Osteoblast (primary cell): Measurements from ENCODE around the gene SSR2. TPM values are rescaled to one million over a fixed set of nuclear protein-coding genes. Genes with fewer than 3 reads are reported as not detected.

Source experiments
- DNase-seq: peaks from one replicate; pipeline ENCODE4 v3.0.0; 2011; ENCODE audit warnings: low spot score, mixed read lengths; ENCODE audit not compliant: insufficient read length; ENCODE audit errors: missing footprints
- H2AFZ ChIP-seq: 2 replicates; pipeline ENCODE4 v1.6.0; 2011; ENCODE audit warnings: mild to moderate bottlenecking, low read length
- H3K27ac ChIP-seq: 2 replicates; pipeline ENCODE4 v1.5.1; 2011; ENCODE audit warnings: mild to moderate bottlenecking, low read depth, low read length, moderate library complexity
- H3K27me3 ChIP-seq: 2 replicates; pipeline ENCODE4 v1.6.0; 2012; ENCODE audit warnings: mild to moderate bottlenecking, control low read depth, inconsistent platforms, low read length, moderate library complexity; ENCODE audit not compliant: insufficient read depth
- H3K36me3 ChIP-seq: 2 replicates; pipeline ENCODE4 v1.5.1; 2011; ENCODE audit warnings: mild to moderate bottlenecking, low read length, control low read depth, moderate library complexity; ENCODE audit not compliant: insufficient read depth
- H3K4me1 ChIP-seq: 2 replicates; pipeline ENCODE4 v1.5.1; 2011; ENCODE audit warnings: mild to moderate bottlenecking, low read length, control low read depth, moderate library complexity; ENCODE audit not compliant: insufficient read depth
- H3K4me2 ChIP-seq: 2 replicates; pipeline ENCODE4 v1.6.0; 2011; ENCODE audit warnings: mild to moderate bottlenecking, low read length; ENCODE audit not compliant: insufficient read depth
- H3K4me3 ChIP-seq: fragments of 200-600 bp; sonication (generic); 3 replicates; pipeline ENCODE4 v1.5.1; 2012; ENCODE audit warnings: mild to moderate bottlenecking, low read length, inconsistent platforms; ENCODE audit not compliant: insufficient read depth
- H3K79me2 ChIP-seq: 2 replicates; pipeline ENCODE4 v1.6.0; 2012; ENCODE audit warnings: mild to moderate bottlenecking, low read length, control low read depth, inconsistent platforms; ENCODE audit not compliant: insufficient read depth
- H3K9me3 ChIP-seq: 2 replicates; pipeline ENCODE4 v1.5.1; 2011; ENCODE audit warnings: low read depth, low read length, control low read depth
- H4K20me1 ChIP-seq: 2 replicates; pipeline ENCODE4 v1.6.0; 2012; ENCODE audit warnings: mild to moderate bottlenecking, low read length, control low read depth; ENCODE audit not compliant: insufficient read depth
- total RNA-seq: library from RNA; depleted of rRNA; stranded (reverse); fragments of >200 nt; gene quantifications from 2 replicates; pipeline ENCODE4 v1.2.3, GENCODE V29; 2012
- TF ChIP-seq, protein P1 (sequence below): IDR thresholded peaks from 2 replicates; pipeline ENCODE4 v1.5.1; 2011; ENCODE audit warnings: mild to moderate bottlenecking, low read depth, low read length, moderate library complexity; ENCODE audit errors: extremely low read depth

The SSR2 gene
- total RNA-seq, 1 donor: 415 TPM

DNA sequence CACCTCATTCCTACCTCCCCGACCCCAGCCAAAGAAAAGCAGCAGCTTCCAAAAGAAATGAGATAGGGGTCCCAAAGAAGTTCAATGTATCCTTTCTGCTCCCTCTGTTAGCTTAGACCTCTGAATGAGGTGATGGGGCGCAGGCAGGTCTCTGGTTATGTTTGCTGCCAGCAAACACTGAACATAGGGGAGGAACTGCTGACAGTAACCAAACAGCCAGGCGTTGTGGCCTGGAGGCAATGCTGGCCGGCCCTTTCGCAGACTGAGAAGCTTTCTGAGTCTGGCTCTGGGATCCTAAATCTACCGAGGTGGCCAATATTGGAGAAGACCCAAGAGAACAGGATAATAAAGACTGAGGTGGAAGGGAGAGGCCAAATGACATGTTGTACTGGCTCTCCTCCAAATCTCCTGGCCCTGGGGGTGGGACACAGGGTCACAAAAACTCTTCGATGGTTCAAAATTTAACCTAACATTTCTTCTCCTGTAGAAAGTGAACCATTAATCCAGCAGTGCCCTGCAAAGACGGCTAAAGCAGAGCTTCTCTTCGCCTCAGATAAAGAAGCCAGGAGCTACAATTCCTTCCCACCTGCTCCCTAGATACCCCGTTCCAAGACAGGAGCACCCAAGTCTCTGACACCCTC is 19.6 kb downstream of the SSR2 start:
- no peaks in the 10 kb centered on the region for H3K36me3 ChIP-seq
- TF ChIP-seq, protein P1, sequence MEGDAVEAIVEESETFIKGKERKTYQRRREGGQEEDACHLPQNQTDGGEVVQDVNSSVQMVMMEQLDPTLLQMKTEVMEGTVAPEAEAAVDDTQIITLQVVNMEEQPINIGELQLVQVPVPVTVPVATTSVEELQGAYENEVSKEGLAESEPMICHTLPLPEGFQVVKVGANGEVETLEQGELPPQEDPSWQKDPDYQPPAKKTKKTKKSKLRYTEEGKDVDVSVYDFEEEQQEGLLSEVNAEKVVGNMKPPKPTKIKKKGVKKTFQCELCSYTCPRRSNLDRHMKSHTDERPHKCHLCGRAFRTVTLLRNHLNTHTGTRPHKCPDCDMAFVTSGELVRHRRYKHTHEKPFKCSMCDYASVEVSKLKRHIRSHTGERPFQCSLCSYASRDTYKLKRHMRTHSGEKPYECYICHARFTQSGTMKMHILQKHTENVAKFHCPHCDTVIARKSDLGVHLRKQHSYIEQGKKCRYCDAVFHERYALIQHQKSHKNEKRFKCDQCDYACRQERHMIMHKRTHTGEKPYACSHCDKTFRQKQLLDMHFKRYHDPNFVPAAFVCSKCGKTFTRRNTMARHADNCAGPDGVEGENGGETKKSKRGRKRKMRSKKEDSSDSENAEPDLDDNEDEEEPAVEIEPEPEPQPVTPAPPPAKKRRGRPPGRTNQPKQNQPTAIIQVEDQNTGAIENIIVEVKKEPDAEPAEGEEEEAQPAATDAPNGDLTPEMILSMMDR: no peak
- H3K4me2 ChIP-seq: peak overlapping the region; percentile 49
- H3K9me3 ChIP-seq: no peaks in the 10 kb centered on the region
- H4K20me1 ChIP-seq: no peaks in the 10 kb centered on the region
- no peak for DNase-seq
- no peak overlapping the region for H3K27ac ChIP-seq
- H2AFZ ChIP-seq: peak overlapping the region; percentile 71
- H3K27me3 ChIP-seq: peaks cover 2% of the 10 kb centered on the region
- H3K79me2 ChIP-seq: no peaks in the 10 kb centered on the region
- H3K4me3 ChIP-seq: no peak overlapping the region
- H3K4me1 ChIP-seq: peaks cover 4% of the 10 kb centered on the region

- TF ChIP-seq, protein P1: no peak
- Histone ChIP-seq H3K4me1 (peaks cover 4% of the 10 kb centered on the region), H3K4me2 (no peak overlapping the region), H3K36me3 (no peaks in the 10 kb centered on the region), H3K9me3 (no peaks in the 10 kb centered on the region), H3K27ac (no peak overlapping the region), H3K4me3 (no peak overlapping the region), H3K79me2 (no peaks in the 10 kb centered on the region), H2AFZ (no peak overlapping the region), H4K20me1 (no peaks in the 10 kb centered on the region), H3K27me3 (peaks cover 3% of the 10 kb centered on the region)
- DNase-seq: no peak
Observed at GRCh38 chr1:155999964-156000363, 20.8 kb downstream of the SSR2 start.

- H3K4me1 ChIP-seq: peaks cover 2% of the 10 kb centered on the region
- no peaks in the 10 kb centered on the region for H3K79me2 ChIP-seq
- no peak overlapping the region for H3K4me3 ChIP-seq
- H3K9me3 ChIP-seq: no peaks in the 10 kb centered on the region
- no peak for DNase-seq
- H3K27ac ChIP-seq: no peak overlapping the region
- TF ChIP-seq, protein P1: no peak
- H3K4me2 ChIP-seq: no peak overlapping the region
- no peaks in the 10 kb centered on the region for H3K36me3 ChIP-seq
- H2AFZ ChIP-seq: no peak overlapping the region
- no peaks in the 10 kb centered on the region for H4K20me1 ChIP-seq
- peaks cover 3% of the 10 kb centered on the region for H3K27me3 ChIP-seq
Observed at GRCh38 chr1:155996166-155996565, 24.6 kb downstream of the SSR2 start.

DNA sequence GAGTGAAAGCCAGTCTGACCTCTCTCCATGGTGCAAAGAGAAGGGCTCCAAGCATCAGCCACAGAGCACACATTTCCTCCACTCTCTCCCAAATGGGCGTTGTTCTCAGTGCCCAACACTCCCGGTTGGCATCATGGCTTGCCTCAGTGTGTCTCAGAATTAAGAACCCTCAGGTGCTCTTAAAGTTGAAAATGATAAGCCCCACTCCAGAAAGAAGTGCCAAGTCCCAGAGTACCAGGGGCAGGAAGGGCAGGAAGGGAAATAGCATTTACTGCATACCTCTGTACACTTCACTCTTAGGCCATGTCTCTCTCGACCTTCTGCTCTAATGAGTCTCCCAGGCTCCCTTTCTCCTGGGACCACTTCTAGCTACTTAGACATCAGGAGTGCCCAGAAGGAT is 27.2 kb downstream of the SSR2 start:
- Histone ChIP-seq H3K4me1 (peaks cover 12% of the 10 kb centered on the region), H2AFZ (no peak overlapping the region)

More for the DNA sequence above, 27.2 kb downstream of the SSR2 start:
- Histone ChIP-seq H3K27ac (no peak overlapping the region), H3K9me3 (no peaks in the 10 kb centered on the region), H3K27me3 (peaks cover 3% of the 10 kb centered on the region), H3K4me3 (no peak overlapping the region), H4K20me1 (no peaks in the 10 kb centered on the region), H3K4me2 (no peak overlapping the region), H3K79me2 (no peaks in the 10 kb centered on the region), H3K36me3 (no peaks in the 10 kb centered on the region)
- TF ChIP-seq, protein P1: no peak
- DNase-seq: no peak
